ENCODE results near the gene OXA1L. TPM values are rescaled to one million over a fixed set of nuclear protein-coding genes. Genes with fewer than 3 reads are reported as not detected.
"Not testable (repeated sequence)": the region's sequence is repeated elsewhere in the genome, so short reads cannot be mapped to it uniquely, and the experiment has no call there.

The OXA1L gene
- polyA plus RNA-seq, 1 donor (not counting 4 experiments of a cell fraction or from before 2014, with no cell fraction given), result 130 TPM

- Histone ChIP-seq H4K20me1 (ENCODE audit: control insufficient read depth, extremely low read depth, insufficient read depth, low read length) (no peaks in the 10 kb centered on the region), H3K4me1 (ENCODE audit: control insufficient read depth, extremely low read depth, insufficient read depth, low read length) (peaks cover 15% of the 10 kb centered on the region), H3K9me1 (ENCODE audit: control insufficient read depth, extremely low read depth, insufficient read depth, low read length) (no peaks in the 10 kb centered on the region), H3K4me2 (ENCODE audit: control insufficient read depth, extremely low read depth, insufficient read depth, low read depth, low read length) (no peak overlapping the region), H3K4me3 (ENCODE audit: control insufficient read depth in 2 of 3, extremely low read depth in 1 of 3, insufficient read depth in 2 of 3, low read depth in 1 of 3, low read length in 3 of 3) (no peak overlapping the region), H2AFZ (ENCODE audit: control insufficient read depth, low read length) (no peak overlapping the region), H3K27ac (ENCODE audit: control insufficient read depth, insufficient read depth, low read length) (no peak overlapping the region), H3K9ac (ENCODE audit: control insufficient read depth, extremely low read depth, insufficient read depth, low read length) (no peak overlapping the region), H3K79me2 (ENCODE audit: control insufficient read depth, insufficient read depth, low read length) (no peaks in the 10 kb centered on the region), H3K27me3 (ENCODE audit: control insufficient read depth, extremely low read depth, insufficient read depth, low read length) (peaks cover 5% of the 10 kb centered on the region), H3K9me3 (ENCODE audit: control insufficient read depth, low read depth, low read length) (no peaks in the 10 kb centered on the region), H3K36me3 (ENCODE audit: control insufficient read depth in 2 of 2, extremely low read depth in 1 of 2, insufficient read depth in 2 of 2, low read length in 2 of 2) (no peaks in the 10 kb centered on the region)
- FAIRE-seq (no peak), DNase-seq (ENCODE audit: low read depth, low spot score) (peak; percentile 71)
- dilution Hi-C loops (cut with MboI; ENCODE audit: extremely low pct_ligation_motif_present, low sequenced_read_pairs), result no loop called here
- TF ChIP-seq EZH2 (IDR thresholded peaks at IDR 0.05; ENCODE audit: low read length) (no peak), CTCF (optimal IDR thresholded peaks at IDR 0.05 in 1 of 3, IDR thresholded peaks at IDR 0.05 in 1 of 3, conservative IDR thresholded peaks at IDR 0.05 in 1 of 3; ENCODE audit: extremely low read depth in 1 of 3, insufficient read depth in 2 of 3, low read length in 3 of 3) (no peak)
Observed at GRCh38 chr14:22791301-22791700, 24.8 kb downstream of the OXA1L start.

- Histone ChIP-seq H3K9me1 (ENCODE audit: control insufficient read depth, extremely low read depth, insufficient read depth, low read length) (no peaks in the 10 kb centered on the region), H3K4me3 (ENCODE audit: control insufficient read depth in 2 of 3, extremely low read depth in 1 of 3, insufficient read depth in 2 of 3, low read depth in 1 of 3, low read length in 3 of 3) (no peak overlapping the region), H3K4me1 (ENCODE audit: control insufficient read depth, extremely low read depth, insufficient read depth, low read length) (peaks cover 15% of the 10 kb centered on the region), H3K27me3 (ENCODE audit: control insufficient read depth, extremely low read depth, insufficient read depth, low read length) (peaks cover 7% of the 10 kb centered on the region), H3K9ac (ENCODE audit: control insufficient read depth, extremely low read depth, insufficient read depth, low read length) (no peak overlapping the region), H3K36me3 (ENCODE audit: control insufficient read depth in 2 of 2, extremely low read depth in 1 of 2, insufficient read depth in 2 of 2, low read length in 2 of 2) (no peaks in the 10 kb centered on the region), H3K27ac (ENCODE audit: control insufficient read depth, insufficient read depth, low read length) (no peak overlapping the region), H4K20me1 (ENCODE audit: control insufficient read depth, extremely low read depth, insufficient read depth, low read length) (no peaks in the 10 kb centered on the region), H3K4me2 (ENCODE audit: control insufficient read depth, extremely low read depth, insufficient read depth, low read depth, low read length) (no peak overlapping the region), H2AFZ (ENCODE audit: control insufficient read depth, low read length) (no peak overlapping the region), H3K9me3 (ENCODE audit: control insufficient read depth, low read depth, low read length) (no peaks in the 10 kb centered on the region), H3K79me2 (ENCODE audit: control insufficient read depth, insufficient read depth, low read length) (no peaks in the 10 kb centered on the region)
- FAIRE-seq (no peak), DNase-seq (ENCODE audit: low read depth, low spot score) (no peak)
- TF ChIP-seq CTCF (optimal IDR thresholded peaks at IDR 0.05 in 1 of 3, IDR thresholded peaks at IDR 0.05 in 1 of 3, conservative IDR thresholded peaks at IDR 0.05 in 1 of 3; ENCODE audit: extremely low read depth in 1 of 3, insufficient read depth in 2 of 3, low read length in 3 of 3) (no peak), EZH2 (IDR thresholded peaks at IDR 0.05; ENCODE audit: low read length) (no peak)
- dilution Hi-C loops (cut with MboI; ENCODE audit: extremely low pct_ligation_motif_present, low sequenced_read_pairs), result no loop called here
Observed at GRCh38 chr14:22792158-22792557, 25.7 kb downstream of the OXA1L start.

GRCh38 chr14:22793550-22793949 lies 27.1 kb downstream of the OXA1L start:
- dilution Hi-C loops (cut with MboI; ENCODE audit: extremely low pct_ligation_motif_present, low sequenced_read_pairs); H3K27me3 ChIP-seq (ENCODE audit: control insufficient read depth, extremely low read depth, insufficient read depth, low read length); H4K20me1 ChIP-seq (ENCODE audit: control insufficient read depth, extremely low read depth, insufficient read depth, low read length); H3K27ac ChIP-seq (ENCODE audit: control insufficient read depth, insufficient read depth, low read length); H3K9ac ChIP-seq (ENCODE audit: control insufficient read depth, extremely low read depth, insufficient read depth, low read length); H3K4me2 ChIP-seq (ENCODE audit: control insufficient read depth, extremely low read depth, insufficient read depth, low read depth, low read length); H3K36me3 ChIP-seq (ENCODE audit: control insufficient read depth in 2 of 2, extremely low read depth in 1 of 2, insufficient read depth in 2 of 2, low read length in 2 of 2); H3K9me3 ChIP-seq (ENCODE audit: control insufficient read depth, low read depth, low read length); FAIRE-seq; DNase-seq (ENCODE audit: low read depth, low spot score); H3K9me1 ChIP-seq (ENCODE audit: control insufficient read depth, extremely low read depth, insufficient read depth, low read length); H3K4me3 ChIP-seq (ENCODE audit: control insufficient read depth in 2 of 3, extremely low read depth in 1 of 3, insufficient read depth in 2 of 3, low read depth in 1 of 3, low read length in 3 of 3); H2AFZ ChIP-seq (ENCODE audit: control insufficient read depth, low read length); H3K79me2 ChIP-seq (ENCODE audit: control insufficient read depth, insufficient read depth, low read length): not testable (repeated sequence)
- peaks cover 15% of the 10 kb centered on the region for H3K4me1 ChIP-seq (ENCODE audit: control insufficient read depth, extremely low read depth, insufficient read depth, low read length)

Data from keratinocyte (primary cell).